ENCODE results near the gene KDM5B.
"Not testable (repeated sequence)": the region's sequence is repeated elsewhere in the genome, so short reads cannot be mapped to it uniquely, and the experiment has no call there.

KDM5B gene

DNA sequence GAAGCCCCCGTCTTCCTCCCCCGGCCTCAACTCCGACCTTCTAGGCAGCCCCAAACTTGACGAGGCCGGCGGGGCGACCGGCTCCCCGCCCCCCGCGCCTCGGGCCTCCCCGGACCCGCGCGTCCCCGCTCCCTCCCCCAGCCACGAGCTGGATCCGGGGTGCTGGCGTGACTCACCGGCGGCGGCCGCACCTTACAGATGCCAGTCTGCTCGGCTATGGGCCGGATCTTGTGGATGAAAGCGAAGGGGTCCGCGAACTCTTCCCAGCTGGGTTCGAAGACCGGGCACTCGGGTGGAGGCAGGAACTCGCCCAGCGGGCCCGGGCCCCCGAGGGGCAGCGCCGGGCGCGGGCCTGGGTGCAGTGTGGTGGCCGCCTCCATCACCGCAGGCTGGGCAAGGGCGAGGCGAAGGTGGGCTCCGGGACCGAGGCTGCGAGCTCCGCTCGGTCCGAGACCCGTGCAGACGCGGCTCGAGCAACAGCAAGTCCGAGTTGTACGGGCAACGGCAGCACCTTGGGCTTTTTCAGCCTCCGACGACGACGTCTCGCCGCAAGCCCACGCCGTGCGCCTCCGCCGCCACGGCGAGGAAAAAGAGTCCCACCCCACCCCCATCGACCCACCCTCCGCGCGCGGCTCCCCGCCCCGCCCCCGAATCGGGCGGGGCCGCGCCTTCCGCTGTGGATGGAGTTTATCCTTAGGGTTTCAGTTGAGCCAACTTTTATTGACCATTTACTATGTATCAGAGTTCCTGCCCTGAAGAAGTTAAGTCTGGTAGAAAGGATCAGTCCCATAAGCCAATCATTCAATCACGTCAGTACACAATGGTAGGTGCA is at the start of gene KDM5B:
TSS of gene KDM5B (minus strand) at position 496 of the 832 bp plus-strand sequence. CDS start at position 380, 116 bp downstream.
- peak; percentile 37 to 55 for DNase-seq

- no peak for DNase-seq
These were observed 49.0 kb upstream of the KDM5B start for GRCh38 chr1:202857136-202857610.

DNA sequence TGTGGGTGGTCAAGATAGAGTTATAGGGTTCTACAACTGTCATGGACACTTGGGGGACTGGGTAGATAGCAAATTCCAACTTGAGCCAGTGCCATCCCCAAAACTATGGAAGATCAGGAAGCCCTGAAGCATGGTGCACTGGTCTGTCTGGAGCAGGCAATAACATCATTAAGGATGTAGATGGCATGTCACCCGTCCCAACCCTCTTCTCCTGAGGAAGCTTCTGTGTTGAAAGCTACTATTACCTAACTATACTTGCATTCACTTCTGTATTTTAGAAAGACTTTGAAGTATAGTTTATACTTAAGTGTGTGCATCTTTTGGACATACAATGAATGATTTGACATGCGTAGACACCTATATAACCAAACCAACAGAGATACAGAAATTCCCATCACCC is 47.8 kb upstream of the KDM5B start:
- no peak for DNase-seq

DNA sequence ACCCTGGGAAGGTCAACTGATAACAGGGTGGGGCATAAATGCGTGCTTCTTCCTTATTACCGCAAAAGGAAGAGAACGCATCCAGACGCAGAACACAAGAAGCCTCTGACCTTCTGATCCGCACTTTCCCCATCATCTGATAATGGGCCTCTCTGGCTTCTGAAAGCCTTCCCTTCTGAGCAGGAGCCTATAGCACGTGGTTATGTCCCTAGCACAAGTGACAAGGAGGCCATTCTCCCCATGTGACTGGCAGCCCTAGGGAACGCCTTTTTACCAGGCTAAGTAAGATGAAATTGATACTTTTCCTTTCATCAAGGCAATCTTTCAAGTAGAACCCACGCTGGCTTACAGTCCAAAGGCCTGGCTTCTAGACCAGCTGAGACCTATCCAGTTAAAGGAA is 46.6 kb upstream of the KDM5B start:
- DNase-seq = no peak

- peak; percentile 68 to 69 for DNase-seq
These were observed 44.1 kb upstream of the KDM5B start for GRCh38 chr1:202852163-202852904.

- no peak for DNase-seq
These were observed 42.6 kb upstream of the KDM5B start for GRCh38 chr1:202850593-202851362.

- no peak for DNase-seq
These were observed 39.9 kb upstream of the KDM5B start for GRCh38 chr1:202848191-202848542.

GRCh38 chr1:202844935-202845334 is 36.7 kb upstream of the KDM5B start:
- no peak for DNase-seq

- DNase-seq = no peak
These were observed 36.0 kb upstream of the KDM5B start for GRCh38 chr1:202844259-202844658.

GRCh38 chr1:202843081-202843480 is 34.9 kb upstream of the KDM5B start:
- DNase-seq = no peak

- no peak for DNase-seq
These were observed 29.6 kb upstream of the KDM5B start for GRCh38 chr1:202837746-202838262.

DNA sequence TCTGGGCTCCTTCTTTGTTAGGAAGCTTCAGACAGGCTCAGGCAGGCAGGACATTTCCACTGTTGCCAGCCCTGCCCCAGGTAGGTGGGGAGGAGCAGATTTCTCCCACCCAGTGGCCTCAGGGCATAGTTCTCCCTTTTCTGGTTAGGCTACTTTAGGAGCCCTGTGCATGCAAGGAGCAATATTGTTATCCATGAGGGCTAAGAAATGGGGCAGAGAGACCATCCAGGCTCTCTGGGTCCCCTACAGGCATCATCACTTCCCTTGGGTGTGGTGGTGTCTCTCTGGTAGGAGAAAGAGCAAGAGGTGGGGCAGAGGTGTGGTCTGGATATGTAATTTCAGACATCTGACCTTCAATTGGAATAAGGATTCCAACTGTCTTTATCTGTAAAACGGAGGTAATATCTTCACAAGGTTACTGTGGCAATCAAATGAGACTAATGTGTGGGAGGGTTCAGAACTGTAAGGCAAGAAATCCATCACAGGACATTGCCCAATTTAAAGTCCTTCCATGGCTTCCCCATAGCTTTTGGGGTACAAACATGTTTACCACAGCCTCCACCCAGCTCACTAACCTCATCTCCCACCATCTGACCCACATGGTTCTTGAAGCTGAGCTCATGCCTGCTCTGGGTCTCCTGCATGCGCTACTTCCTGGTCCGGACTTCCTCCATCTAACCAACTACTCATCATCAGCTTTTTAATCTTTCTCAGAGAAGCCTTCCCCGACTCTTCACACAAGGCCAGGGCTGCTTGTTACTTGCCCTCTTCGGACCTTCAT is 28.6 kb upstream of the KDM5B start:
- DNase-seq = peak; percentile 45 to 47

DNA sequence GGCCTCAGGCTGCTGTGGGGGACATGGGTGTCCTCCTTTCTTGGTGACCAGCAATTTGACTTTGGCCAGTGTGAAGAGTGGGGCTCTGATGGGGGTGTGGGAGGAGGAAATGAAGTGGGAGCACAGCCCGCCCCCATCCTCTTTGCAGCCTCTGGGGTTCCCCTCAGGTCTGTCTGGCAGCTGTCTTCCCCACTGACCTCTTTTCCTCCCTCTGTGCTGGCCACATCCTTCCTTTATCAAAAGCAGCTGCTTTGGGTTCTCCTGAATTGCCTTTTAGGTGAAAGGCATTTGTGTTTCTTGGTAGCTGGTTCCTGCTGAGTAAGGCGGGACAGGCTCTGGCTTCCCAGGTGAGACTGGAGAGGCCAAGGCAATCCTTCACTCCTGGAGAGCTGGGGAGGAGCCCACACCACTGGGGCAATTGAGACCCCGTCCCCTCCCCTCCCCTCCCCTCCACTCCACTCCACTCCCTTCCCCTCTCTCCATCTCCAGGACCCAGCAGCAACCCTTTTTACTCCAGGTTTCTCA is 27.4 kb upstream of the KDM5B start:
- DNase-seq = peak; percentile 39 to 55

DNA sequence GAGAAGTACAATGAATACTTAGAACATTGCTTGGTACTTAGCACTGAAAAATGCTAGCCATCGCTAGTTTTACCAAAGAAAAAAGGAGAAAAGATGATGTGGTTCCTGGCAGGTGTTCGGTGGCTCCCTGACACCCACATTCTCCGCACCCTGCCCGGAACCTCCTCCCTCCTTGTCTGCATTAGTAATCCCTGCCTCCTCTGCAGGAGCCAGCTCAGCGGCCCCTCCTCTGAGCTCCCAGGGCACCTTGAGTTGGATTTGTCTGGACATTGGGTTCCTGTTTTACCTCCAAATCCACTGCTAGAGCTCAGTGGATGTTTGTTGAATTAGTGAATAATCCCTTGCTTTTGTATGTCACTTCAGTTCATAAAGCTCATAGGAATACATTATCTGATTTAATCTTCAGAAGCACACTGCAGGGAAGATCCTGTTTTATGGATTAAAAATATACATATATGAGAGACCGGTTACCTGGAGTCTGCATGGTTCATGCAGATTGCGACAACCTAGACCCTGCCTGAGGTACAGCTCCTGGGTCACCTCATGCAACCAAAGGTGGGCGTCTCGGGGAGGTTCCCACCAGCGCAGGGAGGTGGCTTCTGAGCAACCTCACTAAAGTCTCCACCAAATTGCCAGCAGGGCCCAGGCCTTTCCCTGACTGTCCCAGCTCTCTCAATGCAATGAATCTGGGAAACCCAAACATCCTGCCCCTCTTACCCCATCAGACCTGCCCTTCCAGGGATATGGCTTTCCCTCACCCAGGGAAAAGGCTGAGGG is 26.7 kb upstream of the KDM5B start:
- DNase-seq = no peak

- peak; percentile 29 to 36 for DNase-seq
These were observed 23.7 kb upstream of the KDM5B start for GRCh38 chr1:202831906-202832305.

DNA sequence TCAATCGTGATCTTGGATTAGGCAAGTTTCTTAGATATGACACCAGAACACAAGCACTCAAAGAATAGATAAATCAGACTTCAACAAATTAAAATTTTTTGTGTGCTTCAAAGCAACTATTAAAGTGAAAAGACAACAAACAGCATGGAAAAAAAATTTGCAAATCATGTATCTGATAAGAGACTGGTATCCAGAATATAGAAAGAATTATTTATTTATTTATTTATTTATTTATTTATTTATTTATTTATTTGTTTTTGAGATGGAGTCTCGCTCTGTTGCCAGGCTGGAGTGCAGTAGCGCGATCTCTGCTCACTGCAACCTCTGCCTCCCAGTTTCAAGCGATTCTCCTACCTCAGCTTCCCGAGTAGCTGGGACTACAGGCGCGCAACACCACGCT is 21.0 kb upstream of the KDM5B start:
- not testable (repeated sequence) for DNase-seq

- DNase-seq = no peak
These were observed 17.5 kb upstream of the KDM5B start for GRCh38 chr1:202825748-202826147.

GRCh38 chr1:202821467-202821866 is 13.2 kb upstream of the KDM5B start:
- DNase-seq = no peak

GRCh38 chr1:202818819-202819218 is 10.6 kb upstream of the KDM5B start:
- DNase-seq = no peak

- DNase-seq = no peak
These were observed 6.9 kb upstream of the KDM5B start for GRCh38 chr1:202815120-202815519.
